ENCODE results near the gene MALSU1.

The MALSU1 gene

DNA sequence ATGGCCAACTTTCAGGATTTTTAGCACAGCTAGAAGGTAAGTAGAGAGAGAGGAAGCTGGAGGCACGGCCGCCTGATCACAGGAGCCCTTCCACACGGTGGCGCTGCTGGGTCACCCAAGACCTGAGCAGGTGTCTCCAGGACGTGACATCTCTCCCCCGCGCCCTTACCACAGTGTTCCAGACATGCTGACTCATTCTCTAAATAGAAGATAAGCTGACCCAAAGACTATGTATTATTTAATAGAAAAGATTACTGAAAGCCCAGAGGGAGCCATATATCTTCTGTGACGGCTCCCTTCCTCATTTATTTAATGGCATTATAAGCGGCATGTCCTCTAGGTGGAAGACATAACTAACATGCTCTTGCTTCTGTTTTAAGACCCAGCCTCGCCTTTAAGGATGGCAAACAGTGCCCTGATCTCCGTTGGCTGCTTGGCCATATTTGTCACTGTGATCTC, 26.0 kb upstream of the MALSU1 start:
- Histone ChIP-seq H3K27me3 (ENCODE audit: insufficient read depth, low read length, poor library complexity, severe bottlenecking) (no peaks in the 10 kb centered on the region), H3K9ac (ENCODE audit: low read depth, low read length, poor library complexity, severe bottlenecking) (peak overlapping the region; percentile 35), H3F3A (ENCODE audit: low read depth) (no peaks in the 10 kb centered on the region), H3K9me2 (replicated peaks; ENCODE audit: low read depth, low read length) (no peaks in the 10 kb centered on the region), H3K4me2 (ENCODE audit: low read depth, low read length, poor library complexity, severe bottlenecking) (peak overlapping the region; percentile 84), H3K9me3 (ENCODE audit: insufficient read depth, low read depth, low read length) (no peaks in the 10 kb centered on the region), H4K20me1 (ENCODE audit: insufficient read depth, low read length, poor library complexity, severe bottlenecking) (no peaks in the 10 kb centered on the region), H3K79me2 (ENCODE audit: insufficient read depth, low read length) (no peaks in the 10 kb centered on the region), H3K36me3 (ENCODE audit: insufficient read depth, low read length) (no peaks in the 10 kb centered on the region), H3K4me3 (ENCODE audit: low read length, poor library complexity, severe bottlenecking) (peak overlapping the region; percentile 72), H2AFZ (ENCODE audit: low read length) (peak overlapping the region; percentile 99), H3K4me1 (ENCODE audit: insufficient read depth, low read length, poor library complexity, severe bottlenecking) (peaks cover 10% of the 10 kb centered on the region)
- TF ChIP-seq CTCF (conservative IDR thresholded peaks at IDR 0.05; ENCODE audit: low read length): peak; percentile 82
- no peak for TF ChIP-seq EZH2phosphoT487 (IDR thresholded peaks at IDR 0.05; ENCODE audit: borderline replicate concordance)

DNA sequence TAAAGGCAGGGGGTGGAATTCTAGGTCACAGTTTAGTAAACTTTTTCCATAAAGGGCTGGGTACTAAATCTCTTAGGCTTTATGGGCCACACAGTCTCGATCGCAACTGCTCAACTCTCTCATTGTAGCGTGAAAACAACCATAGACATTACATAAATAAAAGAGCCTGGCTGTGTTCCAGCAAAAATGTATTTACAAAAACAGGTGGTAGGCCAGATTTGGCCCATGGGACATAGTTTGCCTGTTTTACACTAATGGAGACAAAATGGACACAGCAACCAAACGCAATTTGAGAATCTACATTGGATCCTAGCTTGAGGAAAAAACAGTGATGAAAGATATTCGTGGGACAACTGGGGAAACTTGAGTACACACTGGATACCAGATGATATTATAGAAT, 23.2 kb upstream of the MALSU1 start:
- no peak overlapping the region for H3K4me2 ChIP-seq (ENCODE audit: low read depth, low read length, poor library complexity, severe bottlenecking)
- H3K79me2 ChIP-seq (ENCODE audit: insufficient read depth, low read length): no peaks in the 10 kb centered on the region
- H3K4me1 ChIP-seq (ENCODE audit: insufficient read depth, low read length, poor library complexity, severe bottlenecking): peaks cover 10% of the 10 kb centered on the region
- H3K9me3 ChIP-seq (ENCODE audit: insufficient read depth, low read depth, low read length): no peaks in the 10 kb centered on the region
- H3K9me2 ChIP-seq (replicated peaks; ENCODE audit: low read depth, low read length): no peaks in the 10 kb centered on the region
- H3K4me3 ChIP-seq (ENCODE audit: low read length, poor library complexity, severe bottlenecking): no peak overlapping the region
- H3F3A ChIP-seq (ENCODE audit: low read depth): no peaks in the 10 kb centered on the region
- H3K27me3 ChIP-seq (ENCODE audit: insufficient read depth, low read length, poor library complexity, severe bottlenecking): no peaks in the 10 kb centered on the region
- no peaks in the 10 kb centered on the region for H3K36me3 ChIP-seq (ENCODE audit: insufficient read depth, low read length)
- no peak overlapping the region for H3K9ac ChIP-seq (ENCODE audit: low read depth, low read length, poor library complexity, severe bottlenecking)
- H2AFZ ChIP-seq (ENCODE audit: low read length): no peak overlapping the region
- H4K20me1 ChIP-seq (ENCODE audit: insufficient read depth, low read length, poor library complexity, severe bottlenecking): no peaks in the 10 kb centered on the region
- TF ChIP-seq EZH2phosphoT487 (IDR thresholded peaks at IDR 0.05; ENCODE audit: borderline replicate concordance) (no peak), CTCF (conservative IDR thresholded peaks at IDR 0.05; ENCODE audit: low read length) (no peak)

GRCh38 chr7:23276376-23276775, 22.8 kb upstream of the MALSU1 start:
- Histone ChIP-seq H2AFZ (ENCODE audit: low read length) (no peak overlapping the region), H3K36me3 (ENCODE audit: insufficient read depth, low read length) (no peaks in the 10 kb centered on the region), H3K4me3 (ENCODE audit: low read length, poor library complexity, severe bottlenecking) (no peak overlapping the region), H3F3A (ENCODE audit: low read depth) (no peaks in the 10 kb centered on the region), H4K20me1 (ENCODE audit: insufficient read depth, low read length, poor library complexity, severe bottlenecking) (no peaks in the 10 kb centered on the region), H3K4me2 (ENCODE audit: low read depth, low read length, poor library complexity, severe bottlenecking) (no peak overlapping the region), H3K79me2 (ENCODE audit: insufficient read depth, low read length) (no peaks in the 10 kb centered on the region), H3K27me3 (ENCODE audit: insufficient read depth, low read length, poor library complexity, severe bottlenecking) (no peaks in the 10 kb centered on the region), H3K9me2 (replicated peaks; ENCODE audit: low read depth, low read length) (no peaks in the 10 kb centered on the region), H3K4me1 (ENCODE audit: insufficient read depth, low read length, poor library complexity, severe bottlenecking) (peaks cover 10% of the 10 kb centered on the region), H3K9me3 (ENCODE audit: insufficient read depth, low read depth, low read length) (no peaks in the 10 kb centered on the region), H3K9ac (ENCODE audit: low read depth, low read length, poor library complexity, severe bottlenecking) (no peak overlapping the region)
- TF ChIP-seq CTCF (conservative IDR thresholded peaks at IDR 0.05; ENCODE audit: low read length) (peak; percentile 62), EZH2phosphoT487 (IDR thresholded peaks at IDR 0.05; ENCODE audit: borderline replicate concordance) (no peak)

All from Loucy (cell line).